ENCODE data around the gene TBL1Y.

- TF ChIP-seq POLR2A (IDR thresholded peaks at IDR 0.05; ENCODE audit: low read depth) (no peak), CTCF (IDR thresholded peaks at IDR 0.05) (no peak)
Measured at GRCh38 chrY:7097021-7097420, 186.5 kb downstream of the TBL1Y start.

All from esophagus muscularis mucosa (tissue), 3 donors.